ENCODE results near the gene ESR1. TPM values are rescaled to one million over a fixed set of nuclear protein-coding genes. Genes with fewer than 3 reads are reported as not detected.
"Not testable (repeated sequence)": the region's sequence is repeated elsewhere in the genome, so short reads cannot be mapped to it uniquely, and the experiment has no call there.

ESR1 gene
- total and polyA plus RNA-seq, 2 experiments from 2014 or later = 0.09 TPM; not detected in 1

DNA sequence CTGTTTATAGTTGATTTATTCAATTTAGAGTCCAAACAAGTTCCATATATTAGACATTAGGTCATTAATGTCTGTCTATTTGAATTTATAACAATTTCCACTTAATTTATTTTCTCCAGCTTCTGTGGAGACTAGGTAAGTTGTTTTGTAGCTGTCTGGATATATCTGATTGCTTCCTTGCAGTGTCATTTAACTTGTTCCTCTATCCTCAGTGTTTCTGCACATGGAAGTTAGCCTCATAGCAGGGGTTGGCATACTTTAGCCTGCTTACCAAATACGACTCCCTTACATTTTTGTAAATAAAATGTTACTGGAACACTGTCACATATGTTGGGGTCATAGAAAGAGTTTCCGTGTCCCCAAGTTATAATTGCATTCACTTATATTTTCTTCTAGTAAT, 216.1 kb downstream of the ESR1 start:
- TF ChIP-seq EZH2phosphoT487 (IDR thresholded peaks at IDR 0.05; ENCODE audit: insufficient read depth, low read depth) (no peak), EZH2 (IDR thresholded peaks at IDR 0.05; ENCODE audit: insufficient read depth, poor library complexity, severe bottlenecking) (no peak)
- H3K27me3 ChIP-seq (replicated peaks; ENCODE audit: insufficient read depth) = no peaks in the 10 kb centered on the region
- in situ Hi-C loops (cut with MboI) = no loop called here
- H3K9me2 ChIP-seq (ENCODE audit: insufficient read depth) = no peaks in the 10 kb centered on the region
- H3K4me2 ChIP-seq (ENCODE audit: unreplicated experiment) = no peak overlapping the region
- DNase-seq = no peak
- H3K9ac ChIP-seq = no peak overlapping the region
- H3K36me3 ChIP-seq (ENCODE audit: low read depth) = no peaks in the 10 kb centered on the region
- H3K9me3 ChIP-seq (ENCODE audit: low read depth) = no peaks in the 10 kb centered on the region
- 0 out of 2 replicates have a peak, but pooled peaks cover 6% of the 10 kb centered on the region for H3K4me1 ChIP-seq (ENCODE audit: insufficient read depth)
- 70 to 71% methylated on average over 2 of the region's 2 CpGs for WGBS, 2 experiments (ENCODE audit: low coverage in 1 of 2, low lambda C conversion rate in 2 of 2, missing lambda C conversion rate in 2 of 2)
- no peaks in the 10 kb centered on the region for H4K20me1 ChIP-seq (ENCODE audit: insufficient read depth)
- H2AFZ ChIP-seq = no peak overlapping the region
- no peaks in the 10 kb centered on the region for H3F3A ChIP-seq (ENCODE audit: insufficient read depth)
- H3K4me3 ChIP-seq = no peak overlapping the region
- no peak overlapping the region for H3K27ac ChIP-seq
- no peaks in the 10 kb centered on the region for H3K79me2 ChIP-seq (ENCODE audit: insufficient read depth)

DNA sequence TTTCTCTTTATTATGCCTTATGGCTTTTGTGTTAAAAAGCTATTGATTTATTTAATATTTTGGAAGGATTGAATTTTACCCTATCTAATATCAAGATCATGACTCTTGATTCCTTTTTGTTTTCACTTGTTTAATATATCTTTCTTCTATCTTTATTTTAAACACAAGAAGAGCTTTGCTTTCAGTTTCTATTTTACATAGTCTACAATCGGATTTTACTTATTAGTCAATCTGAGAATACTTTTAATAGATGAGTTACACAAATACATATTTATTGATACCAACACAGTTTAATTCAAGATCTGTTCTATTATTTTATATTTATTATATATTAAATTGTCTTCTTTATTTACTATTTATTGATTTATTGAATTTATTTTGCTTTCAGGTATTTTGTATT, 218.8 kb downstream of the ESR1 start:
- in situ Hi-C loops (cut with MboI) = no loop called here
- H3K9ac ChIP-seq = peak overlapping the region; percentile 75
- no peak overlapping the region for H3K27ac ChIP-seq
- no peaks in the 10 kb centered on the region for H3K9me3 ChIP-seq (ENCODE audit: low read depth)
- peak overlapping the region; percentile 97 for H3K4me2 ChIP-seq (ENCODE audit: unreplicated experiment)
- TF ChIP-seq EZH2 (IDR thresholded peaks at IDR 0.05; ENCODE audit: insufficient read depth, poor library complexity, severe bottlenecking) (no peak), EZH2phosphoT487 (IDR thresholded peaks at IDR 0.05; ENCODE audit: insufficient read depth, low read depth) (no peak)
- peak; percentile 23 for DNase-seq
- no peaks in the 10 kb centered on the region for H3K9me2 ChIP-seq (ENCODE audit: insufficient read depth)
- peak overlapping the region; percentile 72 for H3K4me3 ChIP-seq
- H3F3A ChIP-seq (ENCODE audit: insufficient read depth) = no peaks in the 10 kb centered on the region
- no peaks in the 10 kb centered on the region for H4K20me1 ChIP-seq (ENCODE audit: insufficient read depth)
- H3K4me1 ChIP-seq (ENCODE audit: insufficient read depth) = 0 out of 2 replicates have a peak, but pooled peaks cover 6% of the 10 kb centered on the region
- H2AFZ ChIP-seq = peak overlapping the region; percentile 97
- no peaks in the 10 kb centered on the region for H3K79me2 ChIP-seq (ENCODE audit: insufficient read depth)
- H3K36me3 ChIP-seq (ENCODE audit: low read depth) = no peaks in the 10 kb centered on the region
- 5 to 8% methylated on average over 1 of the region's 1 CpG for whole genome bisulfite sequencing, 2 experiments (ENCODE audit: low coverage in 1 of 2, low lambda C conversion rate in 2 of 2, missing lambda C conversion rate in 2 of 2)
- no peaks in the 10 kb centered on the region for H3K27me3 ChIP-seq (replicated peaks; ENCODE audit: insufficient read depth)

DNA sequence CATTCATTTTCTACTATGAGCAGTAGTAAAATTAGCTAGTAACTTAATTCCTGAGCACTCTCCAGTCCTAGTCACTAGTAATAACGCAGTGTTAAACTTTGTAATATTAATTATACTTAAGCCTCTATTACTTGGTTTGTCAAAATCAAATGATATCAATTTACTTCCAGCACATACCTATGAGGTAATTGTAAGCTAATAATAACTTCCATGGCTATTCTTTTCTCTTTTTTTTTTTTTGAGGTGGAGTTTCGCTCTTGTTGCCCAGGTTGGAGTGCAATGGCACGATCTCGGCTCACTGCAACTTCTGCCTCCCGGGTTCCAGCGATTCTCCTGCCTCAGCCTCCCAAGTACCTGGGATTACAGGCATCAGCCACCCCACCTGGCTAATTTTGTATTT, 219.3 kb downstream of the ESR1 start:
- peak overlapping the region; percentile 97 for H3K4me2 ChIP-seq (ENCODE audit: unreplicated experiment)
- in situ Hi-C loops (cut with MboI) = not testable (repeated sequence)
- 93% methylated on average over 6 of the region's 6 CpGs for WGBS, 2 experiments (ENCODE audit: low coverage in 1 of 2, low lambda C conversion rate in 2 of 2, missing lambda C conversion rate in 2 of 2)

DNA sequence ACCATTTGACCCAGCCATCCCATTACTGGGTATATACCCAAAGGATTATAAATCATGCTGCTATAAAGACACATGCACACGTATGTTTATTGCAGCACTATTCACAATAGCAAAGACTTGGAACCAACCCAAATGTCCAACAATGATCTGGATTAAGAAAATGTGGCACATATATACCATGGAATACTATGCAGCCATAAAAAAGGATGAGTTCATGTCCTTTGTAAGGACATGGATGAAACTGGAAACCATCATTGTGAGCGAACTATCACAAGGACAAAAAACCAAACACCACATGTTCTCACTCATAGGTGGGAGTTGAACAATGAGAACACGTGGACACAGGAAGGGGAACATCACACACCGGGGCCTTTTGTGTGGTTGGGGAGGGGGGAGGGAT, 226.3 kb downstream of the ESR1 start:
- H3K4me2 ChIP-seq (ENCODE audit: unreplicated experiment); DNase-seq; H3K36me3 ChIP-seq (ENCODE audit: low read depth); H3K9me2 ChIP-seq (ENCODE audit: insufficient read depth); H3K27ac ChIP-seq; H3K4me3 ChIP-seq; H3K4me1 ChIP-seq (ENCODE audit: insufficient read depth); H3K9me3 ChIP-seq (ENCODE audit: low read depth); H3K9ac ChIP-seq; H3F3A ChIP-seq (ENCODE audit: insufficient read depth); in situ Hi-C loops (cut with MboI); H3K79me2 ChIP-seq (ENCODE audit: insufficient read depth); H3K27me3 ChIP-seq (replicated peaks; ENCODE audit: insufficient read depth); H2AFZ ChIP-seq; H4K20me1 ChIP-seq (ENCODE audit: insufficient read depth): not testable (repeated sequence)
- WGBS, 2 experiments (ENCODE audit: low coverage in 1 of 2, low lambda C conversion rate in 2 of 2, missing lambda C conversion rate in 2 of 2) = 70 to 76% methylated on average over 4 of the region's 4 CpGs

More for the DNA sequence above, 219.3 kb downstream of the ESR1 start:
- not testable (repeated sequence) for H3K27ac ChIP-seq; H3K79me2 ChIP-seq (ENCODE audit: insufficient read depth); H3K27me3 ChIP-seq (replicated peaks; ENCODE audit: insufficient read depth); H3F3A ChIP-seq (ENCODE audit: insufficient read depth); DNase-seq; H3K36me3 ChIP-seq (ENCODE audit: low read depth); H4K20me1 ChIP-seq (ENCODE audit: insufficient read depth); H3K9me2 ChIP-seq (ENCODE audit: insufficient read depth); H3K9me3 ChIP-seq (ENCODE audit: low read depth); H3K4me1 ChIP-seq (ENCODE audit: insufficient read depth)
- Histone ChIP-seq H2AFZ (peak overlapping the region; percentile 97; the same call in 1 of the 2 replicates), H3K4me3 (peak overlapping the region; percentile 72; the same call in 1 of the 2 replicates), H3K9ac (peak overlapping the region; percentile 75)

DNA sequence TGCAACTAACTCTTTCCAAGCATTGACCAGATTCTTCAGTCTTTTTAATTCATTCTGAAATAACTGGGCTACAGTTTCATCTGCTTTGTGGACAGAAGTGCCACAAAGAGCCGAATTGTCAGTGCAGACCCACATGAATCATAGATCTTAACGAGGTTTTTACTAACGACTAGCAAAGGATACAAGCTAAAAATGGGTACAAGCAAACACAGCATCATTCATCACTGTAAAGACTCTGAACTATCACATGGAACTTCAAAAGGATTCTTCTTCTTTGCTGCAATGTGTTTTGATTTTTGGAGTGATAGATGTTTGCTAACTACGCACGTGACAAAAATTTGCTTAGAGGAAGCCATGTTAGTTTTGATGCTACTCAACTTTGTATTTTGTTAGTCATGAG, 227.1 kb downstream of the ESR1 start:
- Histone ChIP-seq H3K4me3 (no peak overlapping the region), H3K9me3 (ENCODE audit: low read depth) (no peaks in the 10 kb centered on the region), H3K9me2 (ENCODE audit: insufficient read depth) (no peaks in the 10 kb centered on the region), H4K20me1 (ENCODE audit: insufficient read depth) (no peaks in the 10 kb centered on the region), H2AFZ (no peak overlapping the region), H3K27me3 (replicated peaks; ENCODE audit: insufficient read depth) (no peaks in the 10 kb centered on the region), H3K4me2 (ENCODE audit: unreplicated experiment) (no peak overlapping the region), H3F3A (ENCODE audit: insufficient read depth) (no peaks in the 10 kb centered on the region), H3K9ac (no peak overlapping the region), H3K79me2 (ENCODE audit: insufficient read depth) (no peaks in the 10 kb centered on the region), H3K4me1 (ENCODE audit: insufficient read depth) (no peaks in the 10 kb centered on the region), H3K27ac (no peak overlapping the region), H3K36me3 (ENCODE audit: low read depth) (no peaks in the 10 kb centered on the region)
- in situ Hi-C loops (cut with MboI) = no loop called here
- no peak for TF ChIP-seq EZH2phosphoT487 (IDR thresholded peaks at IDR 0.05; ENCODE audit: insufficient read depth, low read depth)
- TF ChIP-seq EZH2 (IDR thresholded peaks at IDR 0.05; ENCODE audit: insufficient read depth, poor library complexity, severe bottlenecking) = no peak
- DNase-seq = no peak
- 80 to 83% methylated on average over 5 of the region's 5 CpGs for WGBS, 2 experiments (ENCODE audit: low coverage in 1 of 2, low lambda C conversion rate in 2 of 2, missing lambda C conversion rate in 2 of 2)
